Pulmonary artery endothelial cell (primary cell): ENCODE measurements around the gene OSTM1. TPM values are rescaled to one million over a fixed set of nuclear protein-coding genes. Genes with fewer than 3 reads are reported as not detected.
"Not testable (repeated sequence)": the region's sequence is repeated elsewhere in the genome, so short reads cannot be mapped to it uniquely, and the experiment has no call there.

Experiments
- DNase-seq: peaks from one replicate; pipeline ENCODE4 v3.0.0-alpha.2; 2011; ENCODE audit warnings: low read depth, low spot score
- total RNA-seq: library from RNA; depleted of rRNA; stranded (reverse); fragments of >200 nt; gene quantifications from 2 replicates; pipeline ENCODE4 v1.2.3, GENCODE V29; 2014

The OSTM1 gene
- total RNA-seq, 1 donor from 2014 or later: 18.4 TPM

- no peak for DNase-seq
Measured at GRCh38 chr6:108024427-108025073, 50.0 kb downstream of the OSTM1 start.

- DNase-seq: no peak
Measured at GRCh38 chr6:108020472-108021116, 53.9 kb downstream of the OSTM1 start.

GRCh38 chr6:108016283-108016682, 58.3 kb downstream of the OSTM1 start:
- not testable (repeated sequence) for DNase-seq

GRCh38 chr6:108013787-108014439, 60.6 kb downstream of the OSTM1 start:
- no peak for DNase-seq

GRCh38 chr6:108009894-108010293, 64.6 kb downstream of the OSTM1 start:
- DNase-seq: no peak

- not testable (repeated sequence) for DNase-seq
Measured at GRCh38 chr6:108009258-108009657, 65.3 kb downstream of the OSTM1 start.

- DNase-seq: no peak
Measured at GRCh38 chr6:108008363-108008762, 66.2 kb downstream of the OSTM1 start.

GRCh38 chr6:108005961-108006360, 68.6 kb downstream of the OSTM1 start:
- DNase-seq: no peak

GRCh38 chr6:108004861-108005260, 69.7 kb downstream of the OSTM1 start:
- no peak for DNase-seq

GRCh38 chr6:108002365-108003221, 71.9 kb downstream of the OSTM1 start:
- no peak for DNase-seq

GRCh38 chr6:108001696-108002231, 72.8 kb downstream of the OSTM1 start:
- DNase-seq: no peak

- not testable (repeated sequence) for DNase-seq
Measured at GRCh38 chr6:108000259-108000658, 74.3 kb downstream of the OSTM1 start.

- no peak for DNase-seq
Measured at GRCh38 chr6:107999341-107999740, 75.2 kb downstream of the OSTM1 start.

GRCh38 chr6:107991772-107992550, 82.6 kb downstream of the OSTM1 start:
- DNase-seq: no peak

Other genes starting within 250 kb of the OSTM1 start
- 16.4 and 19.1 TPM in 2 replicates for gene SEC63, start 116.5 kb downstream of the OSTM1 start, total RNA-seq
- gene NR2E1, start 91.3 kb upstream of the OSTM1 start, total RNA-seq: not detected in 2 replicates
- 162 and 192 TPM in 2 replicates for gene SNX3, start 186.3 kb upstream of the OSTM1 start, total RNA-seq
- gene AFG1L, start 220.3 kb upstream of the OSTM1 start, total RNA-seq: 1.7 and 2.5 TPM in 2 replicates